SU-DHL-6 (cell line): ENCODE data around the gene BTG4.

Source experiments
- CTCF ChIP-seq: fragments of 200-600 bp; sonication (generic); IDR thresholded peaks from one replicate; pipeline ENCODE4 v1.5.1; 2017; ENCODE audit warnings: antibody characterized with exemption, mild to moderate bottlenecking, low read length, moderate library complexity; ENCODE audit not compliant: insufficient read depth, poor library complexity, severe bottlenecking
- EZH2phosphoT487 ChIP-seq: fragments of 200-600 bp; sonication (generic), shearing (Covaris generic); conservative IDR thresholded peaks from 2 replicates; pipeline ENCODE4 v1.6.1; 2018; ENCODE audit warnings: mild to moderate bottlenecking, antibody characterized with exemption, low read length, moderate library complexity, mixed read lengths

GRCh38 chr11:111463276-111463675 is 48.9 kb downstream of the BTG4 start:
- no peak for TF ChIP-seq CTCF
- no peak for TF ChIP-seq EZH2phosphoT487
